Amygdala (tissue), 56 donors: ENCODE data around the gene FAAP24.
"Not testable (repeated sequence)": the region's sequence is repeated elsewhere in the genome, so short reads cannot be mapped to it uniquely, and the experiment has no call there.

ENCODE experiments used
- DNase-seq, 56 donors: peaks; one replicate each; lab custom pipeline; 2025; lab: John Stamatoyannopoulos, UW

Gene FAAP24, protein sequence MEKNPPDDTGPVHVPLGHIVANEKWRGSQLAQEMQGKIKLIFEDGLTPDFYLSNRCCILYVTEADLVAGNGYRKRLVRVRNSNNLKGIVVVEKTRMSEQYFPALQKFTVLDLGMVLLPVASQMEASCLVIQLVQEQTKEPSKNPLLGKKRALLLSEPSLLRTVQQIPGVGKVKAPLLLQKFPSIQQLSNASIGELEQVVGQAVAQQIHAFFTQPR

GRCh38 chr19:32971715-32972540 is at the start of gene FAAP24, which contains the start of gene CEP89:
Gene FAAP24 (plus strand): TSS chr19:32972242. CDS start chr19:32973197, 955 bp downstream.
Gene CEP89 (minus strand): TSS chr19:32971958. CDS start chr19:32971874, 84 bp downstream.
- peak; percentile 87 to 100 (median 98) for DNase-seq

- peak in 1 of 56 donors; percentile 3 for DNase-seq
Measured at GRCh38 chr19:32924200-32924599, 47.8 kb upstream of the FAAP24 start.

DNA sequence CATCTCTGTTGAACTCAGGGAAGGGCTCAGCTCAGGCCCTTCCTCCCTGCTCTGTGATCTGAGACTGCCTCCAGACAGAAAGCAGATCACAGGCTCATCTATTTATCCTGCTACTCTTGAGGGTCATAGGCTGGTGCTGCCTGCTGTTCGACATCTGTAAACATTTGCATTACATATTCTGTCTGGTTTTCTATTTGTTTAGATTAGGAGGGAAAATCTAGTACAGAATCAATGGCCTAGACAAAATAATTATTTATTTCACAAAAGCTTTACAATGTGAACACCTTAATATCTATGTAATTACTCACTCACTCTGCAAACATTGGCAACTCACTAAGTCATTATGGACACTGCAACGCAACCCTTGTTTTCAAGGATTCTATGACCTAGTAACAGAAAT is 43.2 kb upstream of the FAAP24 start:
- DNase-seq = no peak

DNA sequence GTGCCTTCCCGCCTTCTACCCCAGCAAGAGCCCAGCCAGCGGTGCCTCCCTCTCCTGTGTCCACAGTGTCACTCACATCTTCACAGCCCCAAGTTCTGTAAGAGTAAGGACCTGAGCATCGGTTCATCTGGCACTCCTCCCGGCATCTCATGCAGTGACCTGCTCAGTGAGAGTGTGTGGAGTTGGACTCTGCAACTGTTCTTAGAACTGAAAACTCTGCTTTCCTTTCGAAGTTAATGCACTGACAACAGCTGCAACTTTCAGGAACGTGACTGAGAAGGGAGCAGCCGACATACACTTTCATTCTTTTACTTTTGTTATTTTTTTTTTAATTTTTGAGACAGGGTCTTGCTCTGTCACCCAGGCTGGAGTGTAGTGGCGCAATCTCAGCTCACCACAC is 41.5 kb upstream of the FAAP24 start:
- DNase-seq = no peak

- no peak for DNase-seq
Measured at GRCh38 chr19:32933571-32933970, 38.5 kb upstream of the FAAP24 start.

DNA sequence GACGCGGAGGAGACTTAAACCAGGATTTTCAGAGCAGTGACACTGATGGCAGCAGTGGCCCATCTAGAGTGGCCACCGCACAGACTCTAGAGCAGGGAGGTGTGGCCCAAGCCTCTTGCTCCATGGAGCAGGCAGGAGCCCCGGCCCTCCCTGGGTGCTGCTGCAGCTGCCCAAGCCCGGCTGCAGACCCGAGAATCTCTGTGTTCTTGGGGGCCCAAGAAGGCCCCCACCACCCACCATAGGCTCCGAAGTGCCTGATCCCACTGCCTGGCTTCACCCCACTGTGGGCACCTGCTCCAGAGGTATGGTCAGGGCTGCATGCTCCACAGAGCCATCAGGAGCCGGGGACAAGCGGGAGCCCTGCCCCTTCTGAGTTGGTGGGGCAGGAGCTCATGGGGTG is 36.4 kb upstream of the FAAP24 start:
- no peak for DNase-seq

- no peak for DNase-seq
Measured at GRCh38 chr19:32936065-32936464, 36.0 kb upstream of the FAAP24 start.

DNA sequence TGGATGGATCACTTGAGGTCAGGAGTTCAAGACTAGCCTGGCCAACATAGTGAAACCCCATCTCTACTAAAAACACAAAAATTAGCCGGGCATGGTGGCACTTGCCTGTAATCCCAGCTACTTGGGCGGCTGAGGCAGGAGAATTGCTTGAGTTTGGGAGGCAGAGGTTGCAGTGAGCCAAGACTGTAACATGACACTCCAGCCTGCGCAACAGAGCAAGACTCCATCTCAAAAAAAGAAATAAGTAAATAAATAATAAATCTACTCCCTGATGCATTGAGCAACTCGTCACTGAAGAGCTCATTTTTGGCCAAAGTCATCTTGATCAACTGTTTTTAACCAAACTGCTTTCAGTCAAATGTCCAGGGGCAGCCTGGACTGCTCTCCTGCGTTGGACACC is 30.8 kb upstream of the FAAP24 start:
- DNase-seq = not testable (repeated sequence)

DNA sequence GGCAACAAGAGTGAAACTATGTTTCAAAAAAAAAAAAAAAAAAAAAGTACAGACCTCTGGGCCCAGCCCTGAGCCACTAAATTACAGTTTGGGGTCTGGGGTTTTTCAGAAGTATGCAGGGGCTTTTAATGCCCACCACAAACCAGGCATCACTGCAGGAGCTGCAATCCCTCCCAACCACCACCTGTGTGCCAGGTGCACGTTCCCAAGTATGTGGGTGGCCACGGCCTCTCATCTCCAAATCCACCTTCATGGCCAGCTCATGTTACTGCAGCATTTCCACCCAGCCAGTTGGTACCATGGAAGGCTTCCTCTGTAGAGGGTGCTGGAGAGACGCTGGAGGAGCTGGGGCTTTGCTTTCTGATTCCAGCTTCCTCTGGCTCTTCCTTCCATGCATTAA is 26.8 kb upstream of the FAAP24 start:
- no peak for DNase-seq

GRCh38 chr19:32966750-32967149 is 5.3 kb upstream of the FAAP24 start:
- DNase-seq = no peak

GRCh38 chr19:32969549-32969948 is 2.5 kb upstream of the FAAP24 start:
- DNase-seq = no peak

DNA sequence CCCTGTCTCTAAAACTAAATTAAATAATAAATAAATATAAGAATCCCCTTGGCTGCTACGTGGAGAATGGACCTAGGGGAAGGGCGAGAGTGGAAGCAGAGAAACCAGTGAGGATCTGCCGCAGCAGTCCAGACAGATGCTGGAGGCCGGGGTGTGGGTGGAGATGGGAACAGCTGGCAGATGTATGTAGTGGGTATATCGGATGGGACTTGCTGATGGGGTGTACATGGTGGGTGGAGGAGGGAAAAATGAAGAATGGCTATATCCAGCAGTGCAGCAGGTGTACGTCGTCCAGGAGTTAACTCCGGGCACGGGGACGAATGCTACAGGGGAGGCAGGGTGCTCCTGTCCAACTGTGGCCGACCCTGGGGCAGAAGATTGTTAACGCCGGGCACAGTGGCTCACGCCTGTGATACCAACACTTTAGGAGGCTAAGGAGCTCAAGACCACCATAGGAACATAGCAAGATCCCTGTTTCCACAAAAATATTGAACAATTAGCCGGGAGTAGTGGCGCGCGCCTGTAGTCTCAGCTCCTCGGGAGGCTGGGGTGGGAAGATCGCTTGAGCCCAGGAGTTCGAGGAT is 938 bp upstream of the FAAP24 start:
- peak in 1 of 56 donors; percentile 29 for DNase-seq

GRCh38 chr19:32976223-32976805 is 4.3 kb downstream of the FAAP24 start:
- peak in 45 of 56 donors; percentile 1 to 85 (median 31) for DNase-seq

- no peak for DNase-seq
Measured at GRCh38 chr19:32977280-32977679, 5.2 kb downstream of the FAAP24 start.

DNA sequence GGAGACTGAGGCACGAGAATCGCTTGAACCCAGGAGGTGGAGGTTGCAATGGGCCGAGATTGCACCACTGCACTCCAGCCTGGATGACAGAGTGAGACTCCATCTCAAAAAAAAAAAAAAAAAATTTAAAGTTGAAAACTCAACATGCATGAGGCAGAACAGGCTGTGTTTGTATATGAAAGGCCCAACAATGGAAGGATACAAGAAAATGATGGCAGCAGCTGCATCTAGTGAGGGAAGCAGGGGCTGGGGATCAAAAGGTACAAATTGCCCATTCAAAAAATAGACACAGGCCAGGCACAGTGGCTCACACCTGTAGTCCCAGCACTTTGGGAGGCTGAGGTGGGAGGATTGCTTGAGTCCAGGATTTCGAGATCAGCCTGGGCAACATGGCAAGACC is 5.8 kb downstream of the FAAP24 start:
- DNase-seq = not testable (repeated sequence)

GRCh38 chr19:32979807-32980206 is 7.8 kb downstream of the FAAP24 start:
- DNase-seq = not testable (repeated sequence)

DNA sequence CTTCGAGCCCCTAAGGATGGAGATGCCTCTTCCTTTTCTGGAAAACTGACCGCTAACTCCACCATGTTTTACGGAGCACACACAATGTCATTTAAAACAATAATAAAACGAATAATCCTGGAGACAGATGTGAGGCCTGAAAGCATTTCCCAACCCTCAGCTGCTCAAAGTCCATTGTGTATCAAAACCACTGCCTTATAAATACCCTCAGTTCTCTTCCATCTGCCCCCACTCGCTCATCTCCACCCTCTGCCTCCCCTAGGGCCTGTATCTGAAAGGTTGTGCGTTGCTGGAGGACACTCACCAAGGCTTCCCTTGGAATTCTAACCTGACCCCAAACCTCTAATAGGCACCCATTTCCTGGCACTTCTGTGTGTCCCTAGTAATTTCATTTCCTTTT is 10.4 kb downstream of the FAAP24 start:
- DNase-seq = not testable (repeated sequence)

- DNase-seq = not testable (repeated sequence)
Measured at GRCh38 chr19:32988254-32988653, 16.2 kb downstream of the FAAP24 start.

DNA sequence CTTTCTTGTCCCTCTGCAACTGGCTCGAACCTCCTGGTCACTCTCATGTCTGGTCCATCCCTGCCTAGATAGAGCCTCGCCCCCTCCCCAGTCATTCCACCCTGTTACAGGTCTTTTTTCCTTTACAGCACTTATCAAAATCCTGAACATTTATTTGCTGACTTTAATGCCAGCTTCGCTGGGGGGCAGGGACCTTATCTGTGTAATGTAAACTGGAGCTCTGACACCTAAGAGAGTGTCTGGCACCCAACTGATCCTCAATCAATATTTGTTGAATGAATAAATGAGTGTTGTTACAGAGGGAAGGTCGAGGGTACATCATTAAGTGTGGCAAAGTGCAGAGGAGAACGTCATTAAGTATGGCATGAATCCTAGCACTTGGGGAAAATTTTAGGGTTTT is 16.7 kb downstream of the FAAP24 start:
- no peak for DNase-seq

- DNase-seq = not testable (repeated sequence)
Measured at GRCh38 chr19:32995966-32996365, 23.9 kb downstream of the FAAP24 start.

GRCh38 chr19:32997061-32997464 is 25.0 kb downstream of the FAAP24 start:
- DNase-seq = not testable (repeated sequence)
